ENCODE measurements around the gene STX4.

STX4 gene

GRCh38 chr16:31032736-31033708, at the start of gene STX4:
STX4 (plus strand) TSS chr16:31033558; CDS start chr16:31033806, 248 bp downstream.
- FAIRE-seq, result no peak

- no peak for FAIRE-seq
Measured at GRCh38 chr16:30983898-30984610, 49.3 kb upstream of the STX4 start.

- FAIRE-seq, result no peak
Measured at GRCh38 chr16:30984669-30985400, 48.5 kb upstream of the STX4 start, which contains the start of gene HSD3B7. HSD3B7 (plus strand) TSS chr16:30985207; CDS start chr16:30985659, 452 bp downstream.

- FAIRE-seq, result no peak
Measured at GRCh38 chr16:30985401-30986128, 47.8 kb upstream of the STX4 start.

- no peak for FAIRE-seq
Measured at GRCh38 chr16:30986129-30986991, 47.0 kb upstream of the STX4 start.

- no peak for FAIRE-seq
Measured at GRCh38 chr16:30987581-30988190, 45.7 kb upstream of the STX4 start.

- no peak for FAIRE-seq
Measured at GRCh38 chr16:30989469-30990047, 43.8 kb upstream of the STX4 start.

- no peak for FAIRE-seq
Measured at GRCh38 chr16:30990105-30990504, 43.3 kb upstream of the STX4 start.

- no peak for FAIRE-seq
Measured at GRCh38 chr16:30991052-30991451, 42.3 kb upstream of the STX4 start.

- FAIRE-seq, result no peak
Measured at GRCh38 chr16:30992276-30992780, 41.0 kb upstream of the STX4 start.

GRCh38 chr16:30992931-30993816, 40.2 kb upstream of the STX4 start:
- no peak for FAIRE-seq

GRCh38 chr16:30995927-30996323, 37.4 kb upstream of the STX4 start:
- no peak for FAIRE-seq

- no peak for FAIRE-seq
Measured at GRCh38 chr16:30996324-30996984, 36.9 kb upstream of the STX4 start.

- no peak for FAIRE-seq
Measured at GRCh38 chr16:30996985-30997724, 36.2 kb upstream of the STX4 start.

GRCh38 chr16:30997725-30998711, 35.3 kb upstream of the STX4 start:
- no peak for FAIRE-seq

Measured in colon (tissue), 2 donors.